GM21515 (cell line): Measurements from ENCODE around the gene THRB.

ENCODE experiments used
- ATAC-seq: cut with Tn5 transposase; IDR thresholded peaks from one replicate; pipeline ENCODE4 v1.9.1; 2021; ENCODE audit not compliant: unreplicated experiment

THRB gene

DNA sequence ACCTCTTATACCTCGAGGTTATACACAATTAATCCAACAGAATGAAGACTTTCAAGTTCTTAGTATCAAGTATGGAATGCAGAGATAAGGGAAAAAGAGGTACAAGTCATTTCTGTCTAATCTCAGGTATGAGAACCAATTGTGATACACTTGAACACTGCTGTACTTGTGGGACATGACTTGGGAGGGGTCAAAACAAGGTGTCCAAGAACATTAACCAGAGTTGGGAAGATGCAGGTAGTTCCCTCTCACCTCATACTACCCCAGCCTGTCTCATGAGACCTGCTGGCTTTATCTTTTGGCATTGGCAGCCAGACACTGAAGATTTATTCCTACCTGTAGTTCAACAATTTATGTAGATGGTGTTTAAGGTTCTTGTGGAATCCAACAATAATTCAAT lies 339.9 kb downstream of the THRB start:
- no peak for ATAC-seq

DNA sequence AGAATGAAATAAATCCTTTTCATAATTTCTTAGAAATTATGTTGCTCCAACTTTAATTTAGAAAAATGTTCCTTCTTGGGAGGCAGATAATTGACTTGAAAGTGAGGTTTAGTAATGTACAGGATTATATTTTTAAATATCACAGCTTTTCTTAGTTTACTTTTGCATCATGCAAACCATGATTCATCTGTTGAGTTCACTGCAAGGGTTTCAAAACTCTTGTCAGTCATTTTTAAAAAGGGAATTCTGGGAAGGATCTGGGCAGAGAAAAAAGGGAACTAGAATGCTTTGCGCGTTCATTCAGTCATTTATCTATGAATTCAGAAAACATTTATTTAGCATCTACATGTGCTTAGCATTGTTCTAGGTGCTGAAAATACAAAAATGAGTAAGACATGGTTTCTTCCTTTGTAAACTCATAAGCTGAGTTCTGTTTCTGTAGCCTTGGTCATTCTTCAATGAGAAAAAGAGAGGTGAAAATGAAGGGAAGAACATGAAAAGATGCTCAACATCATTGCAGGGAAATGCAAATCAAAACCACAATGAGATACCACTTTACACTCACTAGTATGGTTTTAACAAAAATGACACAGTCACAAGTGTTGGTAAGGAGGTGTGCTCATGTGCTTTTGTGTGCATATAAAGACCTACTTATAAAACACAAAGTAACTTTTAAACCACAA lies 340.5 kb downstream of the THRB start:
- peak; percentile 80 for ATAC-seq

DNA sequence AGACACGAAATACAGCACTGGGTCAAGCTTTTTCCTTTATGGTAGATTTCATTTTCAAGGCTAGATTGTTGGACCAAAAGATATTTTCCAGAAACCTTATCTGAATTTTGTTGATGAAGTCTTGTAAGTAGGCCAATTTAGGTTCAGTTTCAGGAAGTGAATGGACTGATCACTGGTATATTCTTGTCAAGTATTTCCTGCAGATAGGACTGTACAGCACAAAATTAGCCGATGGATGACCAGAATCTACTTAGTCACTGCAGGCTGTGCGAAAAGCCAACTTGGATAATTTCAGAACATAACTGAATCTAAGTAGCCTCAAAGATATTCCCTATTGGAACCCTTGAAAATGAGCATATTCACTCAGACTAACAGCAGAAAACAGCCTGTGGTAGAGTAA lies 343.1 kb downstream of the THRB start:
- no peak for ATAC-seq

- ATAC-seq = no peak
These were observed 345.6 kb downstream of the THRB start for GRCh38 chr3:24149032-24149431.

- ATAC-seq = no peak
These were observed 348.4 kb downstream of the THRB start for GRCh38 chr3:24145981-24146822.

DNA sequence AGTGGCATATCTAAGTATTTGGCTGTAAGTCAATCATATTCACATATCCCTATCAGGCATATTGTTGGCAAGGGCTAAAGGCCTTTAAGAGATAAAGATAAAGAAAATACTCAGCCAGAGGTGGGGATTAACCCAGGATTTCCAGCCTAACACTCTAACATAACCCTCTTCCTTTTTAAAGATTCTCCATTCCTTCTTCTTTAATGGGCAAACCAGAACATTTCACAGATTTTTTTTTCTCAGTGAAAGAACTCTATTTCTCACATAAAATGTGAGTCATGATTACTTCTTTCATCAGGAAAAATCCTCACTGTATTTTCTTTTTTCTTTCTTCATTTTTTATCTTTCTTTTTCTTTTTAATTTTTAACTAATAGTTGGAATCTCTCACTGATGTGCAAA lies 349.2 kb downstream of the THRB start:
- no peak for ATAC-seq

- no peak for ATAC-seq
These were observed 352.5 kb downstream of the THRB start for GRCh38 chr3:24142127-24142526.

GRCh38 chr3:24141548-24141947 lies 353.1 kb downstream of the THRB start:
- ATAC-seq = no peak

GRCh38 chr3:24139463-24140412 lies 354.9 kb downstream of the THRB start:
- no peak for ATAC-seq

DNA sequence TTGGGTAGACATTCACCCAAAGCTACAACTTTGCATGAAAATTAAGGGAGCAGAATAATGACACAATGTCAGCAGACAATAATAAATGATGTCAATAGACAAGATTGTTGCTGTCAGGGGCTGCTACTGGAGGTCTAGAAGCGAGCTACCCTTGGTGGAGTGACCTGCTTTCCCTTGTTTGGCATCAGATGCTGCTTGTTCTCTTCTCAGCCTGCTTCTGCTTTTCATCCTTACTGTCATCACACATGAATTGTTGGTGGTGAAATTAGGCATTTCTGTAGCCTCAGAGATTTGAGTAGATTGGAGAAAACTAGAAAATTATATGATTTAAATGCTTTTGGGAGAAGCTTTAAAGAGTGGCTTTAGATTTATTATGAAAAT lies 355.8 kb downstream of the THRB start:
- ATAC-seq = no peak

- no peak for ATAC-seq
These were observed 356.4 kb downstream of the THRB start for GRCh38 chr3:24137958-24138875.

DNA sequence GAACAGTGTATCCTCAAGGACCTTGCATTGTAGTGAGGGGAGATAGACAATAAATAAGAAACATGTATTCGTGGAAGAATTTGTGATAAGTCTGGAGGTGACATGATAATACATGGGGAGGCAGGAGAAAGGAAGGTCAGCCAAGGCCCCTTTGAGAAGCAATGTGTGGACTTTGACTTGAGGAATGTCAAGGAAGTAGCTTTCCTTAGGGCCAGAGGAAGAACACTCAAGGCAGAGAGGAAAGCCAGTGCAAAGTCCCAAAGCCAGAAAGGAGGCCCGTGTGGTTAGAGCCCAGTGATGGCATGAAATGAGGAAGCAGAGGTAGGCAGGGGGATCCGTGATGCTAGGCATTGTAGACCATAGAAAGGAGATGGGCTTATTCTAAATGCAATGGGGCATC lies 357.3 kb downstream of the THRB start:
- no peak for ATAC-seq

GRCh38 chr3:24136624-24137310 lies 357.9 kb downstream of the THRB start:
- ATAC-seq = no peak

DNA sequence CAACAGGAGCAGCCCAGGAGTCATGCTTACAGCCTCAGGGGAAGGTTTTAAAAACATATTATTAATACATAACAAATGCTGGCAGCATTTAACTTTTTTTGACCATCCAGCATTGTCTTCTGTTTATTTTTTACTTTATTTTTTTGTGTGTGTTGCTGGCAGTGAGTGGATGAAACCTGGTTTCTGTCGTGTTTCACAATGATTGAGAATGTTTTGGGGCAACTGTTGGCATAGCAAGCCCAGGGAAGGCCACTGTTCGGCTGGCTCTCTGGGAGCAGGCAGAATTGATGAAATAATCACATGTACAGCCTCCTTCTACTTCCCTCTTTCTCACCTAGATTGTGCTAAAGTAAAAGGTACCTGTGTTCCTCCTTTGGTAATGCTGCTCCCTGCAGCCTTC lies 359.4 kb downstream of the THRB start:
- no peak for ATAC-seq

GRCh38 chr3:24133942-24134341 lies 360.7 kb downstream of the THRB start:
- no peak for ATAC-seq

GRCh38 chr3:24133436-24133835 lies 361.2 kb downstream of the THRB start:
- ATAC-seq = no peak

GRCh38 chr3:24129549-24129948 lies 365.1 kb downstream of the THRB start:
- no peak for ATAC-seq

DNA sequence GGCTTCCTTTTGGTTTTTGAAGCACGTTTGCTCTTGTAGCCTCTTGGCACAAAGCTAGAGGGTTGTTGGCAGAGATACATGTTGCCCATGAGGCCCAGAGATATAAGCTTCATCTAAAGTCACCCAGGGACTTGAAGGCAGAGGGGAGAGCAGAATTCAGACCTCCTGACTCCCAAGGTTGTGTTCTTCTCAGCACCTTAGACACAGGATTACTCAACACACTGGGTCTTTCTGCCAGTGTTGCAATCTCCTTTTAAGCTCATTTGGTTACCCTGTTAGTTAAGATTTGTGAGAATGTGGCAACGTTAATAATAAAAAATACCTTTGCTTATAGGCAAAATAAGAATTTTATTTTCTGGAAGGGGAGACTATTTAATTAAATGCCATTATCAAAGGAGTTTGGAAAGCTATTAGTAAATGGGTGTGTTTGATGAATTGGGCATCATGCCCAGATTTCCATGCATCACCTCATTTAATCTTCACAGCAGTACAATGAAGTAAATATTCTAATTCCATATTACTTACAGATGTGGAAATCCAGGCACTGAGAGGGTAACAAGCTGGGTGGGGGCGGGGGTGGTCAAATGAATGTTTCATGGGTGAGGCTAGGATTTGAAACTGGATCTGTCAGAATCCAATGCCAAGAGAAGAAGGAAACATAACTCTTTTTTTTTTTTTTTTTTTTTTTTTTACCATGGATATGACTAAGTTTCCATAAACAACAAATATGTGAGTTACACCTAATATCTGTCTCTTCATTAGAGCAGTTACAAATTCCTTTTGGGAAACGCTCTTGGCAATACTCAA lies 366.2 kb downstream of the THRB start:
- ATAC-seq = no peak

- ATAC-seq = no peak
These were observed 371.1 kb downstream of the THRB start for GRCh38 chr3:24123596-24123995.
